ENCODE measurements around the gene LEUTX. TPM values are rescaled to one million over a fixed set of nuclear protein-coding genes. Genes with fewer than 3 reads are reported as not detected.
"Not testable (repeated sequence)": the region's sequence is repeated elsewhere in the genome, so short reads cannot be mapped to it uniquely, and the experiment has no call there.

LEUTX gene
- total RNA-seq, 1 donor from 2014 or later = not detected

DNA sequence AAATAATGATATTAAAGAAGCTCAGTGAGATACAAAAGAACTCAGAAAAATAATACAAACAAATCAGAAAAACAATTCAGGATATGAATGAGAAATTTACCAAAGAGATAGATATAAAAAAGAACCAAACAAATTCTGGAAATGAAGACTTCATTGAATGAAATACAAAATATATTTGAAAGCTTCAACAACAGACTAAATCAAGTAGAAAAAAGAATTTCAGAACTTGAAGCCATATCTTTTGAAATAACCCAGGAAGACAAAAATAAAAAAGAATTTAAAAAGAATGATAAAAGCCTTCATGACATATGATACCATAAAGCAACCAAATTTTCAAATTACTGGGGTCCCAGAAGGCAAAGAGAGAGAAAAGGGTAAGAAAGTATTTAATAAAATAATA lies 9.6 kb downstream of the LEUTX start:
- no peak for ATAC-seq

- peak; percentile 72 for ATAC-seq
Observed at GRCh38 chr19:39792999-39793546, 14.4 kb downstream of the LEUTX start.

GRCh38 chr19:39795001-39795400 lies 16.3 kb downstream of the LEUTX start:
- no peak for ATAC-seq

DNA sequence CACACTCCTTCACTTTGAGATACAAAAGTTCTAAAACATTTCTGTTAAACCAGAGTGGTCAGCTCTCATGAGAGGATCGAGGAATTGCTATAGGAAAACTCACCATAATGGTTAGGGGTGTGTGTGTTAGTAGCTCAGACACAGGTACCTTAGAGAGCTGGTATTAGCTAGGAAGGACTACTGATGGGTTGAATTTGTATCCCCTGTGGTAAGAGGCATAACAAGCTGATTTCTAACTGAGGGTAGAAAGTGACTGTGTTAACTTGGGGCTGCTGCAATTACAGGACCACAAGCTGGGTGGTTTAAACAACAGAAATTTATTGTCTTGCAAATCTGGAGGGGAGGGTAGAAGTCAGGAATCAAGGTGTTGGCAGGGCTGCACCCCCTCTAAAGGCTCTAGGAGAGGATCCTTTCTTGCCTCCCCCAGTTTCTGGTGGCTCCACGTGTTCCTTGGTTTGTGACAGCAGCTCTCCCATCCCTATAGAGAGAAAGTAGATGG lies 17.4 kb downstream of the LEUTX start:
- no peak for ATAC-seq

DNA sequence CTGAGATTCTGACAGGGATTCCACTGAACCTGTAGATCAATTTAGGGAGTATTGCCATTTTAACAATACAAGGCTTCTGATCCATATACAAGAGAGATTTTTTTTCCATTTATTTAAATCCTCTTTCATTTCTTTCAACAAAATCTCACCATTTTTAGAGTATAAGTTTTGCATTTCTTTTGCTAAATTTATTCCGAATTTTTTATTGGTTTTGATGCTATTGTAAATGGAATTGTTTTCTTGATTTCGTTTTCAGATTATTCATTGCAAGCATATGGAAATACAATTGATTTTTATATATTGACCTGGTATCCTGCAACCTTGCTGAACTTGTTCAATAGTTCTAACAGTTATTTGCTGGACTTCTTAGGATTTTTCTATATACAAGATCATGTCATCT lies 18.4 kb downstream of the LEUTX start:
- no peak for ATAC-seq

GRCh38 chr19:39802958-39803357 lies 24.3 kb downstream of the LEUTX start:
- no peak for ATAC-seq

DNA sequence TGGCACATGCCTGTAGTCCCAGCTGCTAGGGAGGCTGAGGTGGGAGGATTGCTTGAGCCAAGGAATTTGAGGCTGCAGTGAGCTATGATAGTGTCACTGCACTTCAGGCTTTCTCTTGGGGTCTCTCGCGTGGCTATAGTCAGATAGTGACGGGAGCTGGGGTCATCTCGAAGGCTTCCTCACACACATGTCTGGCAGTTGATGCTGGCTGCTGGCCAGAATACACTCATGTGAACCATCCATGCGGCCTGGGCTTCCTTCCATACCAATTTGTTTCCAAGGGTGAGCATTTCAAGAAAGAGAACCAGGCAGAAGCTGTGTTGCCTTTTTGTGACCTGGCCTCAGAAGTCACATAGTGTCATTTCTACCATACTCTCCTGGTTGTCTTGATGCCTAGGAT lies 26.4 kb downstream of the LEUTX start:
- ATAC-seq = no peak

DNA sequence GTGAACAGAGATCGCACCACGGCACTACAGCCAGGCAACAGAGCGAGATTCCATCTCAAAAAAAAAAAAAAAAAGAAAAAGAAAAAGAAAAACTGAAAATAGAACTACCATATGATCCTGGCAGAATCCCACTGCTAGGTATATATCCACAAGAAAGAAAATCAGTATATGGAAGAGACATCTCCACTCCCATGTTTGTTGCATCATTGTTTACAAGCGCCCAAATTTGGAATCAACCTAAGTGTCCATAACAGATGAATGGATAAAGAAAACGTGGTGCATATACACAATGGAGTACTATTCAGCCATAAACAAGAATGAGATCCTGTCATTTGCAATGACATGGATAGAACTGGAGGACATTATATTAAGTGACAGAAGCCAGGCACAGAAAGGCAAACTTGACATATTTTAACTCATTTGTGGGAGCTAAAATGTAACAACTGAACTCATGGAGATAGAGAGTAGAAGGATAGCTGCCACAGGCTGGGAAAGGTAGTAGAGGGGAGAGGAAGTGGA lies 29.3 kb downstream of the LEUTX start:
- no peak for ATAC-seq

DNA sequence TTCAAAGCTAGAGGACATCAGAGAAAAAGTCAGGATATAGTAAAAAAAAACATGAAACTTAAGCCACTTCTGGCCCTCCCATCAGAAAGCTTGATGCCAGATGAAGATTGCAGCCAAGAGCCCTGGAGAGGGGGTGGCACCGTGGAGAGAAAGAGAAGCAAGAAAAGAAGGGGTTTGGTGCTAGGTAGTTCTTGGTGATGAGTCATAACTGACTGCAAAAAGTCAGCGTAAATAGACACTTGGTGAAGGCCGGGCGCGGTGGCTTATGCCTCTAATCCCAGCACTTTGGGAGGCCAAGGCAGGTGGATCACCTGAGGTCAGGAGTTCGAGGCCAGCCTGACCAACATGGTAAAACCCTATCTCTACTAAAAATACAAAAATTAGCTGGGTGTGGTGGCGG lies 30.0 kb downstream of the LEUTX start:
- not testable (repeated sequence) for ATAC-seq

- ATAC-seq = no peak
Observed at GRCh38 chr19:39809368-39809767, 30.7 kb downstream of the LEUTX start.

DNA sequence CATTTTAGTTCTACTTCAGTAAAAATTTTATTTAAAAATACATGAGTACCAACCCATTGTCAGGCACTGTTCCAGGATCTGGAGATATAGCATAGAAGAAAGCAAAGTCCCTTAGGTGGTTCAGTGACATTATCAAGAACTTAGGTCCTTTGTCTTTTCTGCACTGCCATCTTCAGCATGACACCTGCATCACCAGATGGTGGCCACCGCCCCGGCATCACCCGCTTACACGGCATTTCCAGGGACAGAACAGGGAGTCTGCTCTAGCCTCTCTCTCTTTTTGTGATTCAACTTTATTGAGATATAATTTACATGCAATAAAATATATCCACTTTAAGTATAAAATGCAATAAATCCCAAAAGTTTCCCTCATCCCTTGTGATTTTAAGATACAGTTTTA lies 31.8 kb downstream of the LEUTX start:
- ATAC-seq = no peak

DNA sequence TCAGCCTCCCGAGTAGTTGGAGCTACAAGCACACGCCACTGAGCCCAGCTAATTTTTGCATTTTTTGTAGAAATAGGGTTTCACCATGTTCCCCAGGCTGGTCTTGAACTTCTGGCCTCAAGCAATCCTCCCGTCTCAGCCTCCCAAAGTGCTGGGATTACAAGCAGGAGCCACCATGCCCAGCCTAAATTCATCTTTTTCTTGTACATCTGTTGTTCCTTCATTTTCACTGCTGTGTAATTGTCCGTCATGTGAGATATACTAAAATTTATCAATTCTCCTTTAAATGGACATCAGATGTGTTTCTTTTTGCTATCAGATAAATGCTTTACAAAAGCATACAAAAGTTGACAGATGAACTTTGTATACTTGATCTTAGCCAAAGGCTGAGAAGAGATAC lies 32.4 kb downstream of the LEUTX start:
- no peak for ATAC-seq

GRCh38 chr19:39813264-39813993 lies 34.8 kb downstream of the LEUTX start:
- no peak for ATAC-seq

DNA sequence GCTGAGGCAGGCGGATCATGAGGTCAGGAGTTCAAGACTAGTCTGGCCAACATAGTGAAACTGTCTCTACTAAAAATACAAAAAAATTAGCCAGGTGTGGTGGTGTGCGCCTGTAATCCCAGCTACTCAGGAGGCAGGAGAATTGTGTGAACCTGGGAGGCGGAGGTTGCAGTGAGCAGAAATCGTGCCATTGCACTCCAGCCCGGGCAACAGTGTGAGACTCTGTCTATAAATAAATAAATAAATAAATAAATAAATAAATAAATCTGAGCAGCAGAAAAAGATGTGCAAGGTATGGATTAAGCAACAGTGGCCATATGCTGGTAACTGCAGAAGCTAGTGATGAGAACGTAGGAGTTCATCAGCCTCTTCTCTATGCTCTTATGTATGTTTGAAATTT lies 35.5 kb downstream of the LEUTX start:
- not testable (repeated sequence) for ATAC-seq

GRCh38 chr19:39814595-39814994 lies 35.9 kb downstream of the LEUTX start:
- ATAC-seq = no peak

DNA sequence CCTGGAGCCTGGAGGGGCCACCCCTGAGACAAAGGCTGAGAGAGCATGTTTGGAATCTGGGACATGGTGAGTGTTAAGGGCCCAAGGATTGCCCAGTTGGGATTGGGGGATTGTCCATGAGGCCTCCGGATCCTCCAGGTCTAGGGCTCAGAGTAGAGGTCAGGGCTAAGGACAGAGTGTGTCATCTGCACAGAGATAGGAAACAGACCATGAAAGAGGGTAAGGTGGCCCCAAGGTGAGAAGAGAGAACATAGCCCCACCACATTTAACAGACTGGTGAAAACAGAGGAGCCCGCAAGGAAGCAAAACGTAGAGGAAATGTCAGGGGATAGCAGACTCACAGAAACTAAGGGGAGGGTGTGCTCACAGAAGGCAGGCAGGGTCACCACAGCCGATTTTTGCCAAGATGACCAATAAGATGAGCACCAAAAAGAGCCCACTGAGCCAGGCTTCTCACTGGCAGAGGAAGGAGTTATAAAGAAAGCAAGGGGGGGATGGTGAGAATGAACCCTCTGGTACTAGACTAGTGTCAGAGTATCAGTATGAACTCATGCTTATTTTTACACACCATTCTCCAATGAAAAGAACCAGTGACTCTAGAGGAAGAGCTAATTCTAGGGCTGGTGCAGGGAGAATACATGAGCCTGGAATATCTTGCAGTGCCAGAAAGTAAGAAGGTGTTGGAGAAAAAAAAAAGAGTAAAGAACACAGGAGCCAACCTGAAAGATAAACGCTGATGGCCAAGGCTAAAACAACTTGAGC lies 37.8 kb downstream of the LEUTX start:
- ATAC-seq = no peak

DNA sequence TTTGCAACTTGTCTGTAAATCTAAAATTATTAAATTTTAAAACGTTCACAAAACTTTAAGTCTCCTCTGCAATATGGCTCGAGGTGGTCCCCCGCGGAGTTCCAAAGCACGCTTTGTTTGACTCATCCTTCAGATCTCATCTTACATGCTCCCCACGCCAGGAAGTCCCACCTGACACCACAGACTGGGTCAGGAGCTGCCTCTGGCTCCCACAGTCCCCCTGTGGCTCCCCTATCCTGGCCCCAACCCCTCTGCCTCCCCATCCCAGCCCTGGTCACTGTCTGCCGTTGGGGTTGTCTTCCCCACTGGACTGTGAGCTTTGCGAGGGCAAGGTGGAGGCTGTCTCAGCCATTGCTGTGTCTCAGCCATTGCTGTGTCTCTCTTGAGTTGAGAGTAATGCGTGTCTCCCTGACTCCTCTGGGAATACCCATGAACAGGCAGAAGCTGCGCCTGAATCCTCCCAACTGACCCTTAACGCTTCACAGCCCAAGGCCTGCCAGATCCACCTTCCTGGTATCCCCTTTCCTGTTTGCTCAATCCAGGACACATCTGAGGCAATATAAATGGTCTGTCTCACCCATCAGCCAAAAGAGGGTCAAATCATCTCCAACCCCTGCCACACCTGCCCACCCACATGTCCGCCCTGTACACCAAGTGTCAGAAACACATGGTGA lies 39.4 kb downstream of the LEUTX start:
- no peak for ATAC-seq

GRCh38 chr19:39818626-39819097 lies 40.0 kb downstream of the LEUTX start:
- no peak for ATAC-seq

DNA sequence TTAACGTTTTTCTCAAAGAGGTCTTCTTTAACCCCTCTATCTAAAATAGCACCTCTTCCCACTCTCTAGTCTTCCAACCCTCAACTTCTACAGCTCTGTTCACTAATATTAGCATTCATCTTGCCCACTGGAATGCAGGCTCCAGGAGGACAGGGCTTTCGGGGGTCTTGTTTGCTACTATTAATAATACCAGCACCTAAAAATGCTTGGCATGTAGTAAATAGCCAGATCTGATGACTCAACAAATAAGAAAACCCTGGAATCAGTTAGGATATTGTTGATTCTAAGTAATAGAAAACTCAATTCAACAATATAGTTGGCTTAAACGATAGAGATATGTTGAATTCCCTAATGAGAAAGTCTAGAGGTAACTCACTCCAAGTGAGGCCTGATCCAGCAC lies 41.1 kb downstream of the LEUTX start:
- no peak for ATAC-seq

DNA sequence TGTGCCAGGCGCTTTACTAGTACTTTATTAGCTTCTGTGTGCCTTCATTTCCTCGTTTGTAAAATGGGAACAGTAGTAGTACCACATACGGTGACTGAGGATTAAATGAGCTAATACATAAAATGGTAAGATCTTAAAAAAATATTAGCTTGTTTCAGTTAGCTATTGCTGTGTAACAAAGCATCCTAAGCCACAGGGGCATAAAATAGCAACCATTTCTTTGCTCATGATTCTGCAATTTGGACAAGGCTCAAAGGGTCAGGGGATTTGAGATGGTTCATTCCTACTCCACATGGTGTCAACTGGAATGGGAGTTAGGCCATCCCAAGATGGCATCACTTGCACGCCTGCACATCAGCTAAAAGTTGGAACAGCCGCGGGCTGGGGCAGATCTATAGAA lies 42.0 kb downstream of the LEUTX start:
- no peak for ATAC-seq

DNA sequence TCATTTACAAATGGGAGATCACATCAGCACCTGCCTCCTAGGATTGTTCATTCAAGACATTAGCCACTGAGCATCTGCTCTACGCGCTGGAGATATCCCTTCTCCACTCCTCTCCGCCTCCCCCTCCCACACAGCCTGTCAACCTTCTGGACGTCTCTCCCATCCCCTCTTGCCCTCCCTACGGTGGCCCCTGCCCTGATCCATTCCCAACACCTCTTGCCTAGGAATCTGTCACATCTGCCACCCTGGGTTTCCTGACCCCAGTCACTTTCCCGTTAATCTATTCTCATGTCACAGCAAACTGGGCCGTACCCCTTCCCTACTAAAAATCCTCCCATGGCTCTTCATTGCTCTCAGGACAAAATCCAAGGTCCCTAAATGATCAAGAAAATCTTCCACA lies 45.0 kb downstream of the LEUTX start:
- no peak for ATAC-seq

- peak; percentile 80 for ATAC-seq
Observed at GRCh38 chr19:39824143-39825092, 45.8 kb downstream of the LEUTX start.

Measured in esophagus mucosa (tissue), 1 donor.